GM12891 (cell line): ENCODE measurements around the gene RDH8.

Experiments
- POLR2A ChIP-seq: IDR thresholded peaks from 2 replicates; pipeline ENCODE4 v1.6.1; 2011; ENCODE audit warnings: low read depth, low read length, control low read depth
- POLR2AphosphoS5 ChIP-seq: IDR thresholded peaks from 2 replicates; pipeline ENCODE4 v1.6.1; 2011; ENCODE audit warnings: low read depth, low read length, control low read depth
- POU2F2 ChIP-seq: IDR thresholded peaks from 2 replicates; pipeline ENCODE4 v1.6.1; 2011; ENCODE audit warnings: low read depth, mild to moderate bottlenecking, control low read depth, low read length, moderate library complexity
- SPI1 ChIP-seq: IDR thresholded peaks from 2 replicates; pipeline ENCODE4 v1.6.1; 2011; ENCODE audit warnings: low read depth, low read length, control low read depth
- TAF1 ChIP-seq: IDR thresholded peaks from 2 replicates; pipeline ENCODE4 v1.6.1; 2011; ENCODE audit warnings: low read depth, low read length, control low read depth

- TF ChIP-seq POLR2AphosphoS5 (no peak), POLR2A (no peak), TAF1 (no peak), SPI1 (no peak), POU2F2 (no peak)
These were observed 16.7 kb upstream of the RDH8 start for GRCh38 chr19:9996541-9996940.
